IPS DF 19.7 (cell line): ENCODE results near the gene CTSE.

Source experiments
- DNase-seq: peaks from one replicate; pipeline ENCODE4 v3.0.0-alpha.2; 2013; ENCODE audit warnings: low read depth, low spot score

CTSE gene

DNA sequence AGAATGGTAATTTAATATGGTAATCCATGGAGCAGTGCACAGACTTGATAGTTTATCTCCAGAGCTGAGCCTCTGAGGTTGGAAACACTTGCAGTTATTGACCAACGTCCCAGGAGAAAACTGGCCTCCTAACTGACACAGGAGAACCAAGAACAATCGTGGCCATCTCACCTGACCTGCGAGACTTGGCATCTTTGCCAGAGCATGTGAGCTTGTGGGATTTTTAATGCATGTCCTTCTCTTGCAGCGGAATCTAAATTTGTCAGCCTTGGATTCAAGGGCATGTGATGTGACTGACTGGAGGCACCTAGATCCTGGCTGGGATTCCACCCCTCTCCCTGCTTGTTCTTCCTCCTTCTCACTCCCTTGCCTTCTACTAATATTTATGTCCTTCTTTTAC is 52.6 kb downstream of the CTSE start:
- DNase-seq = no peak

DNA sequence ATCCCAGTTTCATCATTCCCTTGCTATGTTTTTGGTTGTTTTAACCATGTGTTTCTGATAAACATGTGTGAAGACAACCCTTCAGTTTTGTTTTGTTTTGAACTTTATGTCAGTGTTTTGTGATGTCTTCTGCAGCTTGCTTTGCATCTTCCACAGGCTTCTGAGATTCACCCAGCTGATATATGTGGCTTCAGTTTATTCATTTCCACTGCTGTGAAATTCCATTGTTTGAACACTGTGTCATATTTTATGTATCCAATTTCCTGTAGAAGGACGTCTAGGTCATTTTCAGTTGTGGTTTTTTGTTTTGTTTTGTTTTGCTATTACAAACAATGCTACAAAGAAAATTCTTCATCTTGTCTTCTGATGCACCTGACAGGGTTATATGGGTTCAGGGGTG is 53.2 kb downstream of the CTSE start:
- DNase-seq = no peak

DNA sequence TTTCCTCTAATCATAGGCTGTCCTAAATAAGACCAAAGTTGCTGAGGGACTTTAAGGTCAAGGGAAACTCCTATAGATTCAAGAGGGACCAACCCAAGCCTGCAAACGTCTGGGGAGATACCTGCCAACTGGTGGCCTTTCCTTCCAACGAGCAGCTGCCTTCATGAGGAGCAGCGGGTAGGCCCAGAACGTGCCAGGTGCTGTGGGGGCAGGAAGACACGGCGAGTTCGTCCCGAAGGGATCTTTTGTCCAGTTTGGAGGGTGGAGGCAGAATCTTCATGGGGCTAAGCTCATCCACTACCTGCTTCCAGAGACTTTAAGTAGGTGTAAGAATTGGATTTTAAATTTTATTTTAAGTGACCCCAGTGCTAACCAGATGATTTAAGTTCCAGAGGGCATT is 54.5 kb downstream of the CTSE start:
- DNase-seq = no peak

DNA sequence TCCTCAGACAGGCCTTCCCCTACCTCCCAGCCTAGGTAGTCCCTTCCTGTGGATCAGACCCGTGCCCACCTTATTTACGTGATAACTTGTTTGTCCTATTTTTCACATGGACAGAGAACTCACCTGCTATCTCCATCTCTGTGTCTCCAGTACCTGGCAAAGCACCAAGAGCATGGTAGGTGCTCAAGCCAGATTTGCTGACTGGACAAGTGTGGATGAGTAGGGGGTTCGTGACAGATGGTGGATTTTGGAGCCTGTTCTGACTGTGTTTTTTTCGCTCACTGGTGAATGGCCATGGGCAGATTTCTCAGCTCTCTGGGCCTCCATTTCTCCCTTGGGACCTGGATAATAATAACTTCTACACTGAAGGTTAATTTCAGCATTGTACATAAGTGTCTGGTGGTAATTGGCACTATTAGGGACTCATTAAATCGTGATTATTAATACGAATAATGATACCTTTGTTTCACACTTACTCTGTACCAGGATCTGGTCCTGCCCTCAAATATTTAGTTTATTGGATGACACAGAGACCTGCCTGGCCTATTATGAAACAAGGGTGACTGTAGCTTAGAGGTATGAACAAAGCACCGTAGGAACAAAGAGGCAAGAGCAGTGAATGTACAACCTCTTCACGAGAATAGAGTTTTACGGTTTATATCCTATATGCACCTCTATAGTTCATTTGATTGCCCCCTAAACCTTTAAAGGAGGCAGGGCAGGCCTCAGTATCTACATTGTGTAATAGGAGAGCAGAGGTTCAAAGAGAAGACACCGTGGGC is 56.0 kb downstream of the CTSE start:
- no peak for DNase-seq

DNA sequence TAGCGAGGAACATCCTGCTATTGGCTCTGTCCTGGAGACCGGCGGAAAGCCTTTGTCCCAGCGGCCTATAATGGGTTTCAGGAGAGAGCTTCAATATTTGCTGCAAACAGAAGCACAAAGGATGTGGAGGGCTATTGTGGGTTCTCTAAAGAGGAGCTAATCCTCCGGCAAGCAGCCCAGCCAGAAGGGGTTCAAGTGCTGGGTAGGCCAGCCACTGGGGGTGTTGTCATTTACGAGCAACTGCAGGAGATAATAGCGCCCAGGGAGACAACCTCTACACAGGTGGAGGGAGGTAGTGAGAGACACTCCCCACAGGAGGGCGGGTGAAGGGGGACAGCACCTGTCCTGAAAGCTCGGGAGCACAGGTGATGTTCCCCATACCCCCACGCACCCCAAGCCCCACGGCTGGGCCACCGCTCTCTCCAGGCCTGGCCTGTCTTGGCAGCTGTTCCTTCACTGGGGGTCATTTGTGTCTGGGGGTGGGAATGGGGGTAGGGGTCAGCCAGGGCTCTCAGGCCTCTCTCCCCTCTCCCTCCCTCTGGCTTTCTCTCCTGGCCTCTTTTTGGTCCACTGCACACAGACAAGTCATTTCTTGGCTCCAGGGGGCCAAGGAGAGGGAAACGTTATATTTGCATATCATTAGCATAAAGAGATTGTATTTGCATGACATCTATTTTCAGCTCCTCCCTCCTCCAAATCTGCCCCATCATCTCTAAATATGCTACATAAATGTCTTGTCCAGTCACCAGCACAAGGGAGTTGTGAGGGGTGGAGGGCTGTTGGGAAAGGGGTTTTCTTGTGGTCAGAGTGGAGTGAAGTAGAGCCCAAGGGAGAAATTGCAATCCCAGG is 58.4 kb downstream of the CTSE start:
- no peak for DNase-seq

DNA sequence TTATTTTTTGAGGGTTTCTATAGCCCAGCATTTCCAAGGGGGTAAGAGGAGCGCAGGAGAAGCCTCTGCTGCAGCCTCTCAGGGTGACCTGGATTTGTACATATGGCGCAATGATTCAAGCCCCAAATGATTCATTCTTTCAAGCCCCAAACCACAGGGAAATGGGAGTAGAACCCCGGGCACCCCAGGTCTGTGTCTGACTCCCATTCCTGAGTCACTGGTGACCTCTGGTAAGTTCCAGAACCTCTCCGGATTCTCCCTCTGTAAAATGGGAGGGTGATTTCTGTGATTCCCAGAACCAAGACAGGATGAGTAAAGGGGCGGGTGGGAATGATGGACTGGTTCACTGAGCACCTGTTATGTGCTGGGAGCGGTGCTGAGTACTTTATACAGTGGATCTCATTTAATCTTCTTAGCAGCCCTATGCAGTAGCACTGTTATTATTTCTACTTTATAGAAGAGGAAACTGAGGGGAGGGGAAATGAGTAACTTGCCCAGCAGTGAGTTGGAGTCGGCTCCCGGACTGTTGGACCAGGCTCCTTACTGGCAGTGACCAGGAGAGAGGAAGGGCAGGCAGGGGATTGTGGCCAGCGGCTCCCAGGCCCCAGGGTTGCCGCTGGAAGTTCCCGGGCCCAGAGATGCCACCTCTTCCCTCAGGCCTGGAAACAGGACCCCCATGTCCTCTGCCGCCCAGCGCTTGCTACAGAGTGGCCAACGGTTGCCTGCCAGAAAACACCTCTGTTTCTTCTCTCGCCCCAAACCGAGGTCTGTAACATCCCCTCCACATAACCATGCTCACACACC is 60.1 kb downstream of the CTSE start:
- DNase-seq = no peak

DNA sequence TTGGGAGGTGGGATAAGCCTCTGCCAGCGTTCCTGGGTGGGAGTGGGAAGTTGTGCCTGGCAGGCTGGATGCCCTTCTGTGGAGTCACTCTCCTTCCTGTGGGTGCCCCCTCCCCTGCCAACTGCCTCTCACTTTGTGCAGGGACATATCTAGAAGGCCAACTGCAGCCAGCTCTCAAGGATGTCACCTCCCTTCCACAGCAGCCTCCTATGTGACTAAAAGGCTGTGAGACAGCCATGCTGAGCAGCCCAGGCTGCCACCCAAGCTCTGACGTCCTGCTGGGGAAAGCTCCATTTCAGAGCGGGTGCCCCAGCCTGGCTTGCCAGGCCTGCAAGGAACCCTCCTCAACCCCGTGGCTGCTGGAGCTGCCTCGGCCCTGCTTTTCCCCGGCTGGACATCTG is 60.9 kb downstream of the CTSE start:
- no peak for DNase-seq

DNA sequence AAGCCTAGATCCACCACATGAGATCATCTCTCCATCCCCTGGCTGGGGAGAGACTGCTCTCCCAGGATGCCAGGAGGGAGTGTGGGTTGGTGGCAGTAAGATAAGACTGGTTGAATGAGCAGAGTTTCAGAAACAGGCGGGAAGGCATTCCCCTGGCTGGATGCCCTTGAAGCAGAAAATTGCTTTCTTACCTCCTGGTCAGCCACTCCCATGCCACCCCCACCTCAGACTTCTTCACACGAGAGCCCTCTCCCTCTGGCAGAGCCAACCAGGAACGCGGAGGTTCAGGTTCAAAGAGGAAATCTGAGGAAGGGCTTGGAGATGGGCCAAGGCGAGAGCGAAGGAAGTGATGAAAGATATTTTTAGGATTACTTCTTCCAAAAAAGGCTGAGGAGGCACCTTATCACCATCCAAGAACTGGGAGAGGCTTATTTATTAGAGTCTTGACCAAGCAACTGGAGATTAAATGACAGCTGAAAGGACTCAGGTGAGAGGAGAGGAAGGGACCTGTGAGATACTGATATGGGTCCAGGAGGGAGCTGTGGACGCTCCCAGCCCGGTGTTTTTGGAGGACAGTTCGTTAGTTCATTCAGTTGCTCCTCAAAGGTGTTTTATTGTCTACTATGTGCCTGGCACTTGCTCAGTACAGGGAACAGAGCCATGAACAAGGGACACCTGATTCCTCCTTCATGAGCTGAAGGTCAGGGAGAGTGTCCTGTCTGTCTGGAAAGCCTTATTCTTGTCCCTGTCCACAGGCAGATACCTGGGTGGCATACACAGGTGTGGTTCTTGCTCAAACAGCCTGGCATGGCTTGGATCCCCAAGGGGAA is 61.5 kb downstream of the CTSE start:
- no peak for DNase-seq

DNA sequence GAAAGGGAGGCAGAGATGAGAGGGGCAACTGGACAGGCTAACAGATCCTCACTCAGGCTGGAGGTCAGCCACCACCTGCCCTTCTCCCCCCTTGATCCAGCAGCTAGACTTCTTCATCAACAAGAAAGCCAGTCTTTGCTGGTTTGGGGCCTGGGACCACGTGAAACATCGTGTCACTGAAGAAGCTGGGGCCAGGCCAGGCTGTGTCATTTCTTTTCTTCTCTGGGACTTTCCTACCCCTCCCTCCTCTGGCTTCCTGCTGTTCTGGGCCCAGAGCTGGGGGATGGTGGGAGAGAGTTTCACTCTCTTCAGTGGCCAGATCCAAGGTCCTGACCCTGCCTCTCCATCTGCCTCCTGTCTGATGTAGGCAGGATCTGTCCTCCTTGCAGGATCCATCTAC is 62.3 kb downstream of the CTSE start:
- no peak for DNase-seq

DNA sequence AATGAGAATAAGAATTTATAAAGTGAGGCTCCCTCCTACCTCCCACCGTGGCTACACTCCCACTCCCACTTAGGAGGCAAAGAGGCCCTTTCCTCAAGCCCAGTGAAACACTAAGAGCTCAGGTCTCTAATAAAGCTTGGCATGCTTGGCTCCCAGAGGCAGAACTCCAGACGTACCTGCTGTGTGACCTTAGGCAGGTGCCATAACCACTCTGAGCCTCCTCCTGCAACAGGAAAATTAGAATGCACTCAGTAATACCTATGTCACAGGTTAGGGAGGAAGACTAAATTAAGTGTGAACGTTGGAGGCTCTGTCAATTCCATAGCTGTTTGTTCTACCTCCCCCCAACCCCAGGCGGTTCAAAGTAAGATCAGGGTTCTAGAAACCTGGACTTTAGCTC is 63.9 kb downstream of the CTSE start:
- no peak for DNase-seq
